D721Med (cell line): ENCODE results near the gene AGPAT1.
"Not testable (repeated sequence)": the region's sequence is repeated elsewhere in the genome, so short reads cannot be mapped to it uniquely, and the experiment has no call there.

ENCODE experiments used
- DNase-seq: peaks from one replicate; pipeline ENCODE4 v3.0.0; 2011; ENCODE audit warnings: low spot score; ENCODE audit not compliant: insufficient read length
- FAIRE-seq: peaks from 2 replicates; lab custom pipeline; 2011; peaks lifted over from hg19 to GRCh38; lab: Jason Lieb, UNC
- CTCF ChIP-seq: IDR thresholded peaks from 2 replicates; pipeline ENCODE4 v1.5.1; 2012; ENCODE audit warnings: mild to moderate bottlenecking, control low read depth; ENCODE audit not compliant: insufficient read depth; ENCODE audit errors: missing control alignments

AGPAT1 gene

GRCh38 chr6:32187009-32187709, 11.3 kb upstream of the AGPAT1 start:
- no peak for TF ChIP-seq CTCF
- DNase-seq (no peak), FAIRE-seq (no peak)

- not testable (repeated sequence) for FAIRE-seq, DNase-seq
These were observed 10.4 kb upstream of the AGPAT1 start for GRCh38 chr6:32186151-32186840.

GRCh38 chr6:32185681-32186131, 9.8 kb upstream of the AGPAT1 start:
- not testable (repeated sequence) for DNase-seq, FAIRE-seq

GRCh38 chr6:32184084-32184640, 8.3 kb upstream of the AGPAT1 start, which contains the start of gene AGER:
Gene AGER (minus strand): TSS chr6:32184253. CDS start chr6:32184222, 31 bp downstream.
- FAIRE-seq (no peak), DNase-seq (no peak)
- no peak for TF ChIP-seq CTCF

GRCh38 chr6:32183483-32184083, 7.7 kb upstream of the AGPAT1 start:
- FAIRE-seq (no peak), DNase-seq (no peak)

GRCh38 chr6:32183030-32183429, 7.1 kb upstream of the AGPAT1 start:
- no peak for FAIRE-seq
- no peak for DNase-seq
- TF ChIP-seq CTCF: no peak

More at GRCh38 chr6:32183483-32184083, 7.7 kb upstream of the AGPAT1 start:
- no peak for TF ChIP-seq CTCF

- TF ChIP-seq CTCF: no peak
- DNase-seq (no peak), FAIRE-seq (no peak)
These were observed 6.7 kb upstream of the AGPAT1 start for GRCh38 chr6:32182555-32182981.
